Neuronal stem cell (in vitro differentiated cells): Measurements from ENCODE around the gene CAPN8.
A peak's percentile ranks its signal among the peaks of the same experiment; 100 is the strongest.

Experiments
- DNase-seq: peaks from one replicate; pipeline ENCODE4 v3.0.0-alpha.2; 2013; ENCODE audit warnings: low spot score
- H2AFZ ChIP-seq: one replicate; pipeline ENCODE4 v1.6.1; 2013; ENCODE audit warnings: mild to moderate bottlenecking, low read length, inconsistent platforms
- H2AK5ac ChIP-seq: 2 replicates; pipeline ENCODE4 v1.6.1; 2013; ENCODE audit warnings: low read depth, mild to moderate bottlenecking, inconsistent platforms, low read length, moderate library complexity, mixed read lengths
- H2BK120ac ChIP-seq: 2 replicates; pipeline ENCODE4 v1.6.1; 2013; ENCODE audit warnings: low read depth, mild to moderate bottlenecking, inconsistent platforms, low read length, moderate library complexity, mixed read lengths
- H2BK12ac ChIP-seq: one replicate; pipeline ENCODE4 v1.6.1; 2013; ENCODE audit warnings: low read length, inconsistent platforms
- H2BK15ac ChIP-seq: 2 replicates; pipeline ENCODE4 v1.6.1; 2013; ENCODE audit warnings: mild to moderate bottlenecking, low read length, inconsistent platforms, mixed read lengths
- H2BK5ac ChIP-seq: one replicate; pipeline ENCODE4 v1.6.1; 2013; ENCODE audit warnings: inconsistent platforms, mild to moderate bottlenecking, low read length, moderate library complexity
- H3K14ac ChIP-seq: one replicate; pipeline ENCODE4 v1.6.1; 2013; ENCODE audit warnings: low read length, inconsistent platforms
- H3K18ac ChIP-seq: 2 replicates; pipeline ENCODE4 v1.6.1; 2013; ENCODE audit warnings: low read length, inconsistent platforms
- H3K23ac ChIP-seq: 2 replicates; pipeline ENCODE4 v1.6.1; 2013; ENCODE audit warnings: low read depth, mild to moderate bottlenecking, mixed read lengths, low read length, inconsistent platforms; ENCODE audit not compliant: poor library complexity
- H3K27ac ChIP-seq: replicated peaks from 3 replicates; pipeline ENCODE4 v1.5.1; 2013; ENCODE audit warnings: low read length, inconsistent platforms
- H3K27me3 ChIP-seq, 3 experiments: 2 replicates each; pipeline ENCODE4 v1.6.1; 2013; ENCODE audit warnings: low read length in 3 of 3, mild to moderate bottlenecking in 2 of 3, inconsistent platforms in 1 of 3, low read depth in 1 of 3, mixed read lengths in 1 of 3, moderate library complexity in 1 of 3; ENCODE audit not compliant: control insufficient read depth in 3 of 3, insufficient read depth in 3 of 3
- H3K36me3 ChIP-seq, 2 donors: replicated peaks in 1 of 2; 2 replicates each; pipeline ENCODE4 v1.6.1; 2013; ENCODE audit warnings: low read length in 2 of 2; ENCODE audit not compliant: control insufficient read depth in 2 of 2, insufficient read depth in 2 of 2
- H3K4ac ChIP-seq: 2 replicates; pipeline ENCODE4 v1.6.1; 2013; ENCODE audit warnings: inconsistent platforms, mild to moderate bottlenecking, low read length, moderate library complexity
- H3K4me1 ChIP-seq, 2 donors: 1 replicate in 1 of 2; 2 replicates in 1 of 2; pipeline ENCODE4 v1.6.1; 2013; ENCODE audit warnings: low read length in 2 of 2, low read depth in 1 of 2; ENCODE audit not compliant: control insufficient read depth in 2 of 2, insufficient read depth in 1 of 2
- H3K4me2 ChIP-seq: one replicate; pipeline ENCODE4 v1.6.1; 2013; ENCODE audit warnings: mild to moderate bottlenecking, low read length, inconsistent platforms; ENCODE audit not compliant: insufficient read depth, poor library complexity, severe bottlenecking
- H3K4me3 ChIP-seq, 2 donors: 2 replicates each; pipeline ENCODE4 v1.5.1; 2013; ENCODE audit warnings: low read length in 2 of 2, mild to moderate bottlenecking in 2 of 2, inconsistent platforms in 1 of 2, moderate library complexity in 1 of 2
- H3K79me1 ChIP-seq: one replicate; pipeline ENCODE4 v1.6.1; 2013; ENCODE audit warnings: low read depth, mild to moderate bottlenecking, inconsistent platforms, low read length, moderate library complexity
- H3K9ac ChIP-seq: one replicate; pipeline ENCODE4 v1.6.1; 2013; ENCODE audit warnings: mild to moderate bottlenecking, low read depth, low read length, inconsistent platforms; ENCODE audit not compliant: poor library complexity
- H3K9me3 ChIP-seq, 2 donors: replicated peaks in 1 of 2; 2 replicates each; pipeline versions ENCODE3 to v1.6.1; 2013; ENCODE audit warnings: low read length in 2 of 2, mild to moderate bottlenecking in 2 of 2, inconsistent platforms in 1 of 2, low read depth in 1 of 2, mixed read lengths in 1 of 2, moderate library complexity in 1 of 2; ENCODE audit not compliant: control insufficient read depth in 2 of 2, insufficient read depth in 1 of 2
- H4K8ac ChIP-seq: one replicate; pipeline ENCODE4 v1.6.1; 2013; ENCODE audit warnings: low read depth, mild to moderate bottlenecking, inconsistent platforms, low read length, moderate library complexity
- H4K91ac ChIP-seq: one replicate; pipeline ENCODE4 v1.6.1; 2013; ENCODE audit warnings: low read length, low read depth, mild to moderate bottlenecking, inconsistent platforms; ENCODE audit not compliant: poor library complexity
- WGBS, 2 donors: extraction: QIAGEN DNeasy Blood & Tissue Kit; methylation state at CpG; one replicate each; pipeline ENCODE4 v1.1.7; 2013; ENCODE audit warnings: missing lambda C conversion rate in 2 of 2, mixed read lengths in 1 of 2; ENCODE audit not compliant: insufficient read length in 2 of 2, insufficient replicate concordance in 1 of 2; ENCODE audit errors: extremely low coverage in 2 of 2; 5-methylcytosine and 5-hydroxymethylcytosine counted together

Gene CAPN8

DNA sequence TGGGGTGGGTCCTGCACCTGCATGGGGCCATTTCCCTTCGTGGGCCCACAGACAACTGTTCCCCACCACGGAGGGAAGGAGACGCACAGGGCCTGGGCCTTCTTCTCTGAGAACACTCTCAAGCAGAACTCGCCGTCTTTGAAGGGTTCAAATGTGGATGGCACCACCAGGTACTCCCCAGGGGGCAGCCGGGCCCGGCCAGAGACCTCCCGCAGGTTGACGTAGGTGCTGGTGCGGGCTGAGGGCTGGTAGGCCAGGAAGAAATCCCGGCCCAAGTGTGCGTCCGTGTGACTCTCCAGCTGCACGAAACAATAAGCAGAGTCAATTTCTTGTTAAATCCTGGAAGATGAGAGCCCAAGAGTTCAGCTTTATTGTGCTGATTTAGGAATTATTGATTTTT, 56.4 kb downstream of the CAPN8 start:
- H3K9me3 ChIP-seq, result peaks cover 0 to 3% of the 10 kb centered on the region in 2 donors
- no peak overlapping the region for H3K9ac ChIP-seq
- no peak overlapping the region for H3K27ac ChIP-seq
- WGBS, 2 donors, result no CpG with 5 or more reads among the region's 14 CpGs
- H2BK12ac ChIP-seq, result no peak overlapping the region
- H3K36me3 ChIP-seq, result no peaks in the 10 kb centered on the region
- peak overlapping the region; percentile 57 for H3K18ac ChIP-seq
- H3K27me3 ChIP-seq, result no peaks in the 10 kb centered on the region
- H2BK120ac ChIP-seq, result no peak overlapping the region
- no peak overlapping the region for H2AFZ ChIP-seq
- no peak overlapping the region for H2BK15ac ChIP-seq
- H4K8ac ChIP-seq, result no peak overlapping the region
- no peak overlapping the region for H3K23ac ChIP-seq
- no peak for DNase-seq
- no peak overlapping the region for H2AK5ac ChIP-seq
- H3K4me1 ChIP-seq, result no peaks in the 10 kb centered on the region
- H3K4me3 ChIP-seq, result no peak overlapping the region
- H2BK5ac ChIP-seq, result no peak overlapping the region
- H3K14ac ChIP-seq, result no peak overlapping the region
- no peak overlapping the region for H3K4me2 ChIP-seq
- no peaks in the 10 kb centered on the region for H3K79me1 ChIP-seq
- H4K91ac ChIP-seq, result no peak overlapping the region
- H3K4ac ChIP-seq, result no peak overlapping the region

DNA sequence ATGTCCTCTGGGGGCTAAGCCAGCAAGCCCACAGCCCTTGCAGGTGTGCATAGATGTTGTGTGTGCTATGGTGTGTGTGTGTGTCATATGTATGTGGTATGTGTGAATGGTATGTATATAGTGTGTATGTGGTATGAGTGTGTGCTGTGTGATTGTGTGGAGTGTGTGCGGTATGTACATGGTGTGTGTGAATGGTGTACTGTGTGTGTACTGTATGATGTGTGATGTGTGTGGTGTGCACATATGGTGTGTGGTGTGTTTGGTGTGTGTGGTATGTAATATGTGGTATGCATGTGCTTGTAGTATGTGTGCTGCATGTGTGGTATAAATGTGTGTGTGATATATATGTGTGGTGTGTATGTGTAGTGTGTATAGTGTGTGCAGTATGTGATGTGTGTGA, 107.0 kb downstream of the CAPN8 start:
- Histone ChIP-seq H3K27ac (peak overlapping the region; percentile 1), H4K8ac (no peak overlapping the region), H3K23ac (no peak overlapping the region), H3K4me2 (no peak overlapping the region), H4K91ac (peak overlapping the region; percentile 56), H2BK5ac (no peak overlapping the region), H3K9ac (peak overlapping the region; percentile 63), H3K9me3 (peaks cover 0 to 4% of the 10 kb centered on the region in 2 donors), H2BK12ac (no peak overlapping the region), H3K4me3 (peak overlapping the region in 1 of 2 donors; percentile 64), H3K27me3 (peaks cover 0 to 1% (median 0%) of the 10 kb centered on the region in 3 experiments), H3K4ac (peak overlapping the region; percentile 4), H2AK5ac (no peak overlapping the region), H3K79me1 (no peaks in the 10 kb centered on the region), H2BK120ac (no peak overlapping the region), H2BK15ac (no peak overlapping the region), H2AFZ (no peak overlapping the region), H3K4me1 (peaks cover 0 to 2% of the 10 kb centered on the region in 2 donors), H3K14ac (no peak overlapping the region), H3K36me3 (peaks cover 0 to 3% of the 10 kb centered on the region in 2 donors), H3K18ac (no peak overlapping the region)
- WGBS, 2 donors, result 100% methylated on average over 1 of the region's 1 CpG; no CpG with 5 or more reads in 1 of the 2 donors
- no peak for DNase-seq

DNA sequence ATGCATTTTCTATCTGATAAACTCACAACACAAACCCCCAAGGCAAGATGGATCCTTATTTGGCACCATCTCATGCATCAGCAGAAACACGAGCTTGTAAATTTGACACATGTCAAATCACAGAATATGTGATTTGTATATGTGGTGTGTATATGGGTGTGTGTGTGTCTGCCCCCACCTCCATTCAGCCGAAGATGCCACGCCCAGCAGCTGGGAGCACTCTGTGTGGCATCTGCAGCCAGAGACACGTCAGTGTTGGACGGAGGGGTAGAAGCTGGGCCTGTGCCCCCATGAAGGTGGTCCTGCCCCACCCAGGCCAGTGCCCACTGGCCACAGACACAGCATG, 108.4 kb downstream of the CAPN8 start:
- peak overlapping the region; percentile 96 for H3K14ac ChIP-seq
- peak overlapping the region; percentile 5 for H2BK12ac ChIP-seq
- no peak overlapping the region for H4K91ac ChIP-seq
- H3K9ac ChIP-seq, result no peak overlapping the region
- DNase-seq, result no peak
- peaks cover 0 to 2% of the 10 kb centered on the region in 2 donors for H3K4me1 ChIP-seq
- H3K27me3 ChIP-seq, result peaks cover 0 to 1% (median 0%) of the 10 kb centered on the region in 3 experiments
- no peak overlapping the region for H2AK5ac ChIP-seq
- peaks cover 0 to 3% of the 10 kb centered on the region in 2 donors for H3K36me3 ChIP-seq
- no peak overlapping the region for H3K4me3 ChIP-seq
- H2AFZ ChIP-seq, result no peak overlapping the region
- no peak overlapping the region for H3K4me2 ChIP-seq
- no peak overlapping the region for H3K23ac ChIP-seq
- peak overlapping the region; percentile 81 for H3K18ac ChIP-seq
- peak overlapping the region; percentile 41 for H3K4ac ChIP-seq
- H2BK15ac ChIP-seq, result no peak overlapping the region
- no peak overlapping the region for H2BK5ac ChIP-seq
- peaks cover 0 to 4% of the 10 kb centered on the region in 2 donors for H3K9me3 ChIP-seq
- no peaks in the 10 kb centered on the region for H3K79me1 ChIP-seq
- no peak overlapping the region for H4K8ac ChIP-seq
- H2BK120ac ChIP-seq, result peak overlapping the region; percentile 42
- WGBS, 2 donors, result no CpG with 5 or more reads among the region's 5 CpGs
- H3K27ac ChIP-seq, result no peak overlapping the region

DNA sequence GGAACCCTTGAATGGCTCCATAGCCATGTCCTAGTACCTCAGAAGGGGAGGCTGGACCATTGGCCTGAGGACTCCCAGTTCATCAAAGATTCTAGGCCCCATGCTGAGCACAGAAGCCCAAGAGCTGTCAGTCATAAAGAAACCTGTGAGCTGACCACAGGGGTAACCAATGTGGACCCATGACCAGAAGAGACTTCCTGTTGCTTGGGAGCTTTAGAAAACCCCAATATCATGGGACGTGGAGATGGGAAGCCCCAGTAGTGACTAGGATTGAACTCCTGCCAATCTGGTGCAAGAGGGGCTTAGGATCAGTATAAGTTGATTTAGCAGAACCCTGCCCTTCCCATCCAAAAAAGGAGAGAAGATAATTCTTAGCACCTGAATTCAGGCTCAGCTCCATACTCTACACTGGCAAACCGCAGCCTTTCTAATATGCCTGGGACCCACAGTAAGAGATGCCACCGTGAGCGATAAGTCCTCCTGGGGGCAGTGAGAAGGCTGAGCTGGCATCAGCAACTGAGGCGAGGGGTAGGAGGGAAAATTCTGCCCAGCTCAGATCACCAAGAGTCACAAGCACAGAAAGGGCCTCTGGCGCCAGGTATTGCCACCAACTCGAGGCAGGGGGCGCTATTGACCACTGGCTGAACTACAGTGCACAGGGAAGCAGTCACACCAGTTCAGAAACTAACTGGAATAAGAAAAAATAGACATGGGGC, 108.9 kb downstream of the CAPN8 start:
- no peak overlapping the region for H3K27ac ChIP-seq
- H3K27me3 ChIP-seq, result peaks cover 0 to 1% (median 0%) of the 10 kb centered on the region in 3 experiments
- H2BK15ac ChIP-seq, result no peak overlapping the region
- H2AFZ ChIP-seq, result no peak overlapping the region
- no peak overlapping the region for H2BK12ac ChIP-seq
- peak; percentile 51 for DNase-seq
- H3K9me3 ChIP-seq, result peaks cover 0 to 4% of the 10 kb centered on the region in 2 donors
- no peak overlapping the region for H4K91ac ChIP-seq
- no peak overlapping the region for H4K8ac ChIP-seq
- H2AK5ac ChIP-seq, result no peak overlapping the region
- peaks cover 0 to 2% of the 10 kb centered on the region in 2 donors for H3K4me1 ChIP-seq
- H3K18ac ChIP-seq, result no peak overlapping the region
- H3K14ac ChIP-seq, result no peak overlapping the region
- H3K4ac ChIP-seq, result no peak overlapping the region
- peaks cover 0 to 3% of the 10 kb centered on the region in 2 donors for H3K36me3 ChIP-seq
- no peak overlapping the region for H3K23ac ChIP-seq
- no peak overlapping the region for H2BK5ac ChIP-seq
- WGBS, 2 donors, result no CpG with 5 or more reads among the region's 8 CpGs
- H3K9ac ChIP-seq, result no peak overlapping the region
- H3K79me1 ChIP-seq, result no peaks in the 10 kb centered on the region
- no peak overlapping the region for H3K4me3 ChIP-seq
- no peak overlapping the region for H2BK120ac ChIP-seq
- no peak overlapping the region for H3K4me2 ChIP-seq
